GM23338 (cell line): Measurements from ENCODE around the gene MAD2L1BP.

Source experiments
- CTCF ChIP-seq, 2 experiments: fragments of 200-600 bp in 1 of 2; sonication (generic) in 1 of 2; conservative IDR thresholded peaks; 2 replicates each; pipeline versions ENCODE4 v1.5.1 to v1.6.1; 2016 to 2017; ENCODE audit warnings: antibody characterized with exemption in 2 of 2, low read depth in 2 of 2, mild to moderate bottlenecking in 2 of 2, moderate library complexity in 1 of 2
- ETS1 ChIP-seq: IDR thresholded peaks from 2 replicates; pipeline ENCODE4 v1.6.1; 2016; ENCODE audit warnings: antibody characterized with exemption
- EZH2 ChIP-seq: fragments of 200-600 bp; sonication (generic); IDR thresholded peaks from one replicate; pipeline ENCODE4 v1.8.0; 2017; ENCODE audit warnings: antibody characterized with exemption, mild to moderate bottlenecking, low read depth; ENCODE audit not compliant: unreplicated experiment
- STAT1 ChIP-seq: IDR thresholded peaks from one replicate; pipeline ENCODE4 v1.6.1; 2016; ENCODE audit warnings: antibody characterized with exemption; ENCODE audit not compliant: unreplicated experiment

- no peak for TF ChIP-seq EZH2
- no peak for TF ChIP-seq CTCF (conservative IDR thresholded peaks at IDR 0.05; ENCODE audit: low read depth in 2 of 2)
- no peak for TF ChIP-seq STAT1
- TF ChIP-seq ETS1: no peak
These were observed 51.4 kb downstream of the MAD2L1BP start for GRCh38 chr6:43687079-43687436.
